Hypothalamus (tissue), 51 donors: ENCODE results near the gene CABP4.
"Not testable (repeated sequence)": the region's sequence is repeated elsewhere in the genome, so short reads cannot be mapped to it uniquely, and the experiment has no call there.

Experiments used
- DNase-seq, 51 donors: peaks; one replicate each; lab custom pipeline; 2025; lab: John Stamatoyannopoulos, UW

The CABP4 gene

DNA sequence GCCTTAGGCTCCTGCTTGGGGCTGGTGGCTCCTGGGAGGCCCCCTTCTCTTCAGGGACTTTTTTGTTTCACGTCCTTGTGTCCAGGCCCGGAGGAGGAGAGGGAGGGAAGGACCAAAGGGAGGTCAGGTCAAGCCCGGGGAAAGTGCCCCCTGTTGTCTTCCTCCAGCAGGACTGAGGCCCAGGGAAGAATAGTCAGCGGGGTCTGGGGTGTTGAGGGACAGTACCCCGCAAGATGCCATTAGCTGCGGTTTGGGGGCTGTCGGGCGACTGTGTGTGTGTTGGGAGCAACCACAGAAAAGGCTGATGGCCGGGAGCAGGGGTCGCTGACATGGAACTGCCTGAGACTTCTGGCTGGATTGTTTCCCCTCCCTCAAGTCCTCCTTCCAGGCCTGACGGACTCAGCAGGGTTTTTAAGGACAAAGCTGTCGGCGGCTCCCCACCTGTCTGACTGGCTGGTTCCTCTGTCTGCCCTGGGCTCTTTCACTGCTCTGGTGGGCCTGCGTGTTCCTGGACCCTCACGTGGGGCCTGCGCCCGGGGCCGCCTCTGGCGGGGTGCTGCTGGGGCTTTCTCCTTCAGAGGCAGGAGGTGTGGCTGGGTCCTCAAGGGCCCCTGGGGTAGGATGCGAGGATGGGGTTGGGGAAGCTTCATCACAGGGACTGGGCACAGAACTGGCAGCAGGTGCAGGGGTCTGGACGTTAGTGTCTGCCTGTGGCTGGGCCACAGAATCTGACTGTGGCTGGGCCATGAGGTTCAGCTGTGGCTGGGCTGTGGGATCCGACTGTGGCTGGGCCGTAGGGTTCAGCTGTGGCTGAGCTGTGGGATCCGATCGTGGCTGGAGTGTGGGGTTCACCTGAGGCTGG is 4.1 kb upstream of the CABP4 start:
- no peak for DNase-seq

DNA sequence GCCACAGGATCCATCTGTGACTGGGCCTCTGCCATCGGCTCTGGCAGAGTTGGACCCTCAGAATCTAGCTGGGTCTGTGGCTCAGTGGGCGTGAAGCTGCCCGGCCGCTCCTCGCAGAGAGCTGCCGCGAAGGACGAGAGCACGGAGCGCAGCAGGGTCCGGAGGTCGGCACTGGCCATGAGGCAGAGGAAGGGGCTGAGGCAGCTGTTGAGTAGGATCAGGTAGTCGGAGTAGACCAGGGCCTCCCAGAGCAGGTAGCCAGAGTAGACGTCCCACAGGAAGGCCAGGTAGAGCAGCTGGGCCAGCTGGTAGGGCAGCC is 3.5 kb upstream of the CABP4 start:
- DNase-seq, result no peak

DNA sequence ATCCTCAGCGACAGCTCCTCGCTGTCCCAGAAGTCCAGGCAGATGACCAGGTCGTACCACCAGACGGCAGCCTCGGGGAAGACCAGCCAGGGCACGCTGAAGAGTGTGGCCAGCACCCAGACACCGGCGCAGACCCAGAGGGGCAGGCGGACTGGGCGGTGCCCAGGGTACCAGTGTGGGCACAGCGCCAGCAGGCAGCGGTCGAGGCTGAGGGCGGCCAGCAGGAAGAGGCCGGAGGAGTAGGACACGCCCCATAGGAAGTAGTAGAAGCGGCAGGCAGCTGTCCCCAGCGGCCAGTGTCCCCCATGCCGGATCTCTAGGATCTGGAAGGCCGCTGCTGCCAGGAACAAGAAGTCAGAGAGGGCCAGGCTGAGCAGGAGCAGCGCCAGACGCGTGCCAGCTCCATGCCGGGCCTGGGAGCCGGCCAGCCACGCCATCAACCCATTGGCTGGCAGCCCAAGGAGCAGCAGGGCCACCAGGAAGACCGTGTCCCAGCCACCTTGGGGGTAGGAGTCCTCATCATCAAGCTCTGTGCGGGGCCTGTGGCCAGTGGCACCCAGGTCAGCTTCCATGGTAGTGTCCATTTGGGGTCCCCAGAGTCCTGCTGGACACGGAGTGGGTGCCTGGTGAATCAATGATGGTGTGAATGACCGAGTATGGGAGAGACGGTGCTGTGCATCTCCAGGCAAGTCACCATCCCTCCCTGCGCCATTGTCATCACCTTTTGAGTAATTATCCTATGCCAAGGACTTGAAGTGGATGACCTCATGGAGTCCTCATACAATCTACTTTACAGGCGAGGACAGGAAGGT is 2.8 kb upstream of the CABP4 start, which contains the start of gene GPR152:
Gene GPR152, minus strand, starts transcription at position 589 of the 812 bp plus-strand sequence. Its CDS starts 5 bp downstream, at position 584.
- peak in 9 of 51 donors; percentile 11 to 31 (median 22) for DNase-seq

DNA sequence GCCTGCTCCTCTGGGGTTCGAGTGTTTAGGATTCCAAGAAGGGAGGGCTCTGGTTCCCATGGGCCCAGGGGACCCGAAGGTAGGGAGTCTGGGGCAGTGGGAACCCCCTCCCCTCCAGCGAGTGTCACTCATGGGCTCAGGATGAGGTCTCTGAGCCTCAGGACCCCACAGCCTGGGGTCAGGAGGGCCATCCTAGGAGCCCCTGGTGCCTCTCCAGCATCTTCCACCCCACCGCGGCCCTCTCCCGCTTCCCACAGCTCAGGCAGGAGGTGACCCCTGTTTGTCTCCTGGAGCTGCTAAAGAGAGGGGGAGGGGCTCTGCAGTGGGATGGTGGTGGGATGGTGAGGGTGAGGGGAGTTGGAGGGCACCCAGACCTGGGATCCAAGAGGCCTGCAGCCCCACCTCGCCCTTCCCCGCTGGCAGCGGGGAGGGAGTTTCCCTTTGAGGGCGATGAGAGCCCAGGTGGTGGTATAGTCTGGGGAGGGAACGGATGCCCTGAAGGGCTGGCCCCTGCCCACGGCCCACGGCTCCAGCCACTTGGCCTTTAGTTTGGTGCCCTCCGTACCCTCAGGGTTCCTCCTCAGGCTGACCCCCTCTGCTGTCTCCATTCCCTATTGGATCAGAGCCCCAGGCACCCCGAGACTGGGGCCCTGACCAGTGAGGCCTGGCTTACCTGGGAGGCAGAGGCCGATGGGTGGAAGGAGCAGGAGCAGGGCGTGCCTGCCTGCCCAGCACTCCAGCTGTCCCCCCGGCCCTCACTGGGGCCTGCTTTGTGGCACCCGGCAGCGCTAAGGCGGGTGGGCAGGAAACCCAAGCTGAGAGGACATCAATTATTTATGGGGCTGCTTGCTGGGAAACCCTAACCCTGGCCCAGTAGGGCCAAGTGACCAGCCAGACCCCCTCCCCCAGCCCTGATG is 1.1 kb upstream of the CABP4 start:
- DNase-seq, result no peak

DNA sequence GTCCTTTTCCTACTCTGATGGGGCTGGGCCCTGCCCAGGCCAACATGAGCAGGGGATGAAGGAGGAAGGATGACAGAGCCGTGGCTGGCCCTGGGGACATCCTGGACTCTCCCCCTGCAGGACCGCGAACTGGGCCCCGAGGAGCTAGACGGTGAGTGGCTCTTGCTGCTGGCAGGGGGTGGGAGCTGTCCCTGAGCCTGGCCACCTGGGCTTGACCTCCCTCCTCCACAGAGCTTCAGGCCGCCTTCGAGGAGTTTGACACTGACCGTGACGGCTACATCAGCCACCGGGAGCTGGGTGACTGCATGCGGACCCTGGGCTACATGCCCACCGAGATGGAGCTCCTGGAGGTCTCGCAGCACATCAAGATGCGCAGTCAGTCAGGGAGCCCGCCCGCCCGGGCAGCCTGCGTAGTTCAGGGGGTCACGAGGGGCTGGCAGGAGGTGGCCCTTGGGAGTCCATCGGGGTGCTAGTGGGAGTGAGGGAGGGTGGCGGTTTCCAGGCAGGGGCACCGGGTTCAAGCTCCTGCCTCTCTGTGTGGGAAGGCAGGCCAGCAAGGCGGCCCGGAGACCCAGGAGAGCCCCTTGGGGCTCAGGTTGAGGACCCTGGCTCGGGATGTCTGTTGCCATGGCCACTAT is 1.0 kb downstream of the CABP4 start:
- DNase-seq, result no peak

DNA sequence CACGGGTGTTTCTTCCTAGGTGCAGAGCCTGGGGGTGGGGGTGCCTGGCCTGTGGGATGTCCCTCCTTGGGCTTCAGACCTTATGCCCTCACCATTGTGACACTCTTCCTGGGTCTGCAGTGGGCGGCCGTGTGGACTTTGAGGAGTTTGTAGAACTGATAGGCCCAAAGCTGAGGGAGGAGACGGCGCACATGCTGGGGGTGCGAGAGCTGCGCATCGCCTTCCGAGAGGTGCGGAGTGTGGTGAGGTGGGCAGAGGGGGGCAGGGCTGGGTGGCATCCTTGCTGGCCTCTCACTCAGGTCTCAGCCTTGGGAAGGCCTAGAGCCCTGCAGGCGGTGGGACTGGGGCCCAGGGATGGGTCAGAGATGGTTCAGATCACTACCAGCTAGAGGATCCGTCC is 2.3 kb downstream of the CABP4 start:
- DNase-seq, result no peak

DNA sequence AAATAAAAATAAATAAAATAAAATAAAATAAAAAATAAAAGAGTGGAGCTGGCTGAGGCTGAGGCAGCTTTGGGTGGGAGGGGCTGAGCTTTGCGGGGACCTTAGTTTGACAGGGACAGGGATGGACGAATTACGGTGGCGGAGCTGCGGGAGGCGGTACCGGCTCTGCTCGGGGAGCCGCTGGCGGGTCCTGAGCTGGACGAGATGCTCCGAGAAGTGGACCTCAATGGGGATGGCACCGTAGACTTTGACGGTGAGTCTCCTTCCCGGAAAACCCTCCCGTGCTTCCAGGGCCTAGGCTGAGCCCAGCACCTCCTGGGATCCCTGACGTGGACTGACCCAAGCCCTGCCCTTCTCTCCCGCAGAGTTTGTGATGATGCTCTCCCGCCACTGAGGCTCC is 3.1 kb downstream of the CABP4 start:
- DNase-seq, result no peak

DNA sequence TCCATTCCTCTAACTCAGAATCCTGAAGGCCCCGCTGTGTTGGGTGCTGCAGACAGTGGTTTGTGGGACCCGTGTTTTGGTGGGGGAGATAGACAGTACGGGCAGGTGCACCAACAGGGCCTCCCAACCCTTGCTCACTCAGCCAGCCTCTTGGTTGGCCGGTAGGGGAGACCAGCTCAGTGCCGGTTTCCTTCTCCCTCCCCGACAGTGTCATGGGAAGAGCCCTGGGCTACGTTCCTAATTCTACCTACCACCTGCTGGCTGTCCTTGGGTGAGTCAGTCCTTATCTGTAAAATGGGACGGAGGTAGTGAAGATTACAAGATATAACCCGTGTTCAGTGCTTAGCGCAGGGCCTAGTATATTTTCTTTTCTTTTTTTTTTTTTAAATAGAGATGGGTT is 8.0 kb downstream of the CABP4 start:
- DNase-seq, result no peak

DNA sequence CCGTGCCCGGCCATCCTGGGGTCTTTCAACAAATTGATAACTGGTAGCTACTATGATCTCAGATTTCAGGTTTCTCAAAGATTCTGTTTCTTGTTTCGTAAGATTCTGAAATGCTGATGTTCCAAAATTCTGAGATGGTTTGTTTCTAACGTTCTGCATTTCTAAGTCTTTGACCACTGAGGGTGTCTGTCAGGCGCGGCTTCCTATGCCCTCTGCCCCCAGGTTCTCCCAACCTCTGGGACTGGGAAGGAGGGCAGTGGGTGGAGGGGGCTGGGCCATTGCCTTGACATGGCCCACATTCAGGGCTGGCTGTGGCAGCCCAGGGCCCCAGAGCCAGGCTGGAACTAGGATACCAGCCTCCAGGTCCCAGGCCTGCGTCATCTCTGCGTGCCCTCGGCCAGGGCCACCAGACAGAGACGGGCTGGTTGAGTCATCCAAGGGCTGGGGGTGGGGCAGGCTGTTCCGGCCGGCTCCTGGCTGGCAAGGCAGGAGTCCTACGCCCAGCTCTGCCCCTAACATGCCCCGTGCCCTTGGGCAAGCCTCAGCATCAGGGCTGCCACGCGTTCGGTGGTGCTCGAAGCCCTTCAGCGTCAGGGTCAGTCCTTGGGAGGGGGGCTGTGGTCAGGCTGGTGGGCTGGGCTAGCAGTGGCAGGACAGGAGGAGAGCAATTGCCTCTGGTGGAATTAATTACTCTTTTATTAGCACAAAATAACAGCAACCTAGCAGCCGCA is 8.7 kb downstream of the CABP4 start:
- DNase-seq, result peak in 19 of 51 donors; percentile 7 to 73 (median 48)

DNA sequence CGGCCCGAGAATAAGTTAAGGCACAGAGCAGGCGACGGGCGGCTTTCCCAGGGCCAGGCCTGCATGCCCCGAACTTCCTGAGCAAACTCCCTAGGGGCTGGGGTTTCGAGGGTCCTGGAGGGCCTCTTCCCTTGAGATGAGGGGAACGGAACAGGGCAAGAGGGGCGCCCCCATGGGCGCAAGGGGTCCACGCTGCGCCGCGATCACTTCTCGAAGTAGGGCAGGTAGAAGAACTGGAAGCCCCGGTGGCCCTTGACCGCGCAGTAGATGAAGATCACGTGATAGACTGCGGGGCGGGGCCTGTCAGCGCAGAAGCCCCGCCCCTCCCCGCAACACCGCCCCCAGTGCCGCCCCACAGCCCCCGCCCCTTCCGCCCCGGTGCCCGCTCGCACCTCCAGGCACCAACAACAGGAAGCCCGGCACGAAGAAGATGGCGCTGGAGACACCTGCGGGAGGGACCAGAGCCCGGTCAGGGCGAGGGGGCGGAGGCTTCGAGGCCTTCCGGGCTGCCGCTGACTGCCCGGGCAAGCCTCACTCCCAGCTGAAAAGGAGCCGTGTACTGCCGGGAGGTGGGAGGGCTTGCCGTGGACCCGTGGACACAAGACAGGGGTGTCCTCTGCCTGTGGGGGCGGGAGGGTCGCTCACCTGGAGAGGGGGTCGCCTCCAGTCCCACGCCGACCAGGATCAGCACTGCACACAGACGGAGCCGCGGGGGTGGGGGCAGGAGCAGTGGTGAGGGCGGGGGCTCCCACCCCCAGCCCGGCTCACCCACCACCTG is 9.4 kb downstream of the CABP4 start:
- DNase-seq, result peak in 47 of 51 donors; percentile 36 to 89 (median 71)

DNA sequence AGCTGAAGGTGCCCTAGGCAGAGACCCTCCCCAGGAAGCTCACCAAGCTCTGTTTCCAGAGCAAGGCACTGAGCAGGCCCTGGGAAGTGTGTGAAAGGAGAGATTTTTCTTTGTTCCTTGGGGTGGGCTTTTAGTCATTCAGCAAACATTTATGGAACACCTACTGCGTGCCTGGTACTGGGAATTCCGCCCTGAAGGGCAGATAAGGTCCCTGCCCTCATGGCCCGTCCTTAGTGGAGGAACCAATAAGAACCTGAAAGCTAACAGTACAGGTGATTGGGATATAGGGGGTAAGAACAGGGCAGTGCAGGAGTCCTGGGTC is 10.0 kb downstream of the CABP4 start:
- DNase-seq, result no peak

DNA sequence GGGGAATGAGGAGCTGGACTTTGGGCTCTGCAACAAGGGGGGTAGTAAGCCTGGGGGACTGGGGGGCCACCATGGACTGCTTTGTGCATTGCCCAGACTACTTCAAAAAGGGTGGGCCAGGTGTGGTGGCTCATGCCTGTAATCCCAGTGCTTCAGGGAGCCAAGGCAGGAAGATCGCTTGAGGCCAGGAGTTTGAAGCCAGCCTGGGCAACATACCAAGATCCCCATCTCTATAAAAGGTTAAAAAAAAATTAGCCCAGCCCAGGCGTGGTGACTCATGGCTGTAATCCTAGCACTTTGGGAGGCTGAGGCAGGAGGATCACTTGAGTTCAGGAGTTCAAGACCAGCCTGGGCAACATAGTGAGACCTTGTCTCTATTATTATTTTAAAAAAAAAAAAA is 10.4 kb downstream of the CABP4 start:
- not testable (repeated sequence) for DNase-seq

DNA sequence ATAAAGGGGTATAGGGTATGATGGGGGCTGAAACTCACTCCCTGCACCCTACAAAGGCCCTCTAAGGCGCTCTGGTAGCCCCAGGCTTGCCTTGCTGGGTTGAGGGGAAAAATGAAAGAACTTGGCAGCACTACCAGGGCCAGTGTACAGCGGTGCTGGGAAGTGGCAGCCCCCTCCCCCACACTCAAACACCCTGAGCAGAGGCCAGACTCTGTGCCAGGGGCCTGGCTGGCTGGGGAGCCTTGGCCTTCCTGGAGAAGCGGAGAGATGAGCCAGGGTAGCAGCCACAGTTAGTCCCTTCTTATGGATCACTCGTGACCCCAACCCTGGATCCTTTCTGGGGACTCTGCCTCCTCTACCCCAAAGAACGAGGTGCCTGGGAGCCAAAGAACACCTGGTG is 11.2 kb downstream of the CABP4 start:
- peak in 16 of 51 donors; percentile 12 to 47 (median 23) for DNase-seq

DNA sequence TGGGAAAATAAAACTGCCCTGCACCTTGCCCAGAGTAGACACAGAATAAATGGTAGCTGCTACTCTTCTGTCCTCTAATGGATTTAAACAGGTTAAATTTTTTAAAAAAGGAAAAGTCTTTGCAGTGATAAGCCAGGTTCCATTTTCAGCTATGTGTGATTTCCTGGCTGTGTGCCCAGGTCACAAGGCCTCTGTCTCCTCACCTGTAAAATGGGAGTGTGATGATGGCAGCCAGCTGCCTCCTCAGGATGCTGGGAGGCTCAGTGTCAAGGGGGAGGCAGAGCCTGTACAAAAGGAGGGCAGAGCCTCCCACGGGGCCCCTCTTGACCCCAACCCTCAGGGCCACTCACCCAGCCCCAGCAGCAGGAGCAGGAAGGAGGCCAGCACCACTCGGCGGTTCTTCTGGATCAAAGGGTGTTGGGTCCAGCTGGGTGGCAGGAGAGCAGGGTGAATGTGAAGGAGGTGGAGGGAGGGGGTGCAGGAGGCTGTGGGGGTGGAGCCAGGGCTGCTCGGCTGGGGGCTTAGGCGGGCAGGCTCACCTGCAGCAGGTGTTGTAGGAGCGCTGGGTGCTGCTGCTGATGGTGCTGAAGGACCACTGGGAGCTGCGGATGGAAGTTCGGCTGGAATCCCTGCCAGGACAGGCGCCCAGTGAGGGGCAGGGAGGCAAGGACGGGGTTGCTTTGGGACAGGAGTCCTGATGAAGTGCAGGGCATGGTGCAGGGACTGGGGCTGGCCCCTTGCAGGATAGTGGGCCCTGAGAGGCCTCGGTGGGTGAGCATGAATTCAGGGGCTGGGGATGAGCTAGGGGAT is 12.0 kb downstream of the CABP4 start:
- DNase-seq, result no peak

DNA sequence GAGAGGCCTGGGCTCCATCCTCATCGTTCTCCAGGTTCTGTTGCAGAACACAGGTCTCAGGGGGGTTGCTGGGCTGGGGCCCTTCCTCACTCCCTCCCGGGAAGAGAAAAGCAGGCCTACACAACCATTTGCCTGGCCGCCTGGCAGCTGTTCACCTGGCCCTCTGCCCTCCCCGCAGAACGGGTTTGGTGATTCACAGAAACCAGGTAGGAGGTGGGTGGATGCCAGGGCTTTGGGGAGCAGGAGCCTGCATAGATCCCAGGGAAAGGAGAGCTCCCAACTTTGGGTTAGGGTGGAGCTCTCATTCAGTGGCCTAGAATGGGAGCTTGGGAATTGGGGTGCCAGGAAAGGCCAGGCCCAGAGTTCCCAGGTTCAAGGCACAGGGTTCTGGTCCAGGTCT is 12.9 kb downstream of the CABP4 start:
- peak in 11 of 51 donors; percentile 6 to 53 (median 29) for DNase-seq

DNA sequence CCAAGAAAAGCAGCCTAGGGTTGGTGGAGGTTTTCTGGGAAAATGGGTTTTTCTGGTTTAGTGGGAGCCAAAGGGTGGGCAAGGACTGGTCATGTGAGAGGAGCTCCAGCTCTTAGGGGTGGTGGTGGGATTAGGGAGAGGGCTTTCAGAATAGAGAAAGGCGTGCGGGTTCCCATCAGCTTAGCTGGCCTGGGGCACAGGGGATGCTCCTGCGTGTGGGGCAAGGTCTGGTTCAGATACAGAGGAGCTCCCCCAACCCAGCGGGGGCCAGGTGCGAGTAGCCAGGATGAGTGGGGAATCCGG is 13.3 kb downstream of the CABP4 start:
- DNase-seq, result peak in 2 of 51 donors; percentile 22 to 63

DNA sequence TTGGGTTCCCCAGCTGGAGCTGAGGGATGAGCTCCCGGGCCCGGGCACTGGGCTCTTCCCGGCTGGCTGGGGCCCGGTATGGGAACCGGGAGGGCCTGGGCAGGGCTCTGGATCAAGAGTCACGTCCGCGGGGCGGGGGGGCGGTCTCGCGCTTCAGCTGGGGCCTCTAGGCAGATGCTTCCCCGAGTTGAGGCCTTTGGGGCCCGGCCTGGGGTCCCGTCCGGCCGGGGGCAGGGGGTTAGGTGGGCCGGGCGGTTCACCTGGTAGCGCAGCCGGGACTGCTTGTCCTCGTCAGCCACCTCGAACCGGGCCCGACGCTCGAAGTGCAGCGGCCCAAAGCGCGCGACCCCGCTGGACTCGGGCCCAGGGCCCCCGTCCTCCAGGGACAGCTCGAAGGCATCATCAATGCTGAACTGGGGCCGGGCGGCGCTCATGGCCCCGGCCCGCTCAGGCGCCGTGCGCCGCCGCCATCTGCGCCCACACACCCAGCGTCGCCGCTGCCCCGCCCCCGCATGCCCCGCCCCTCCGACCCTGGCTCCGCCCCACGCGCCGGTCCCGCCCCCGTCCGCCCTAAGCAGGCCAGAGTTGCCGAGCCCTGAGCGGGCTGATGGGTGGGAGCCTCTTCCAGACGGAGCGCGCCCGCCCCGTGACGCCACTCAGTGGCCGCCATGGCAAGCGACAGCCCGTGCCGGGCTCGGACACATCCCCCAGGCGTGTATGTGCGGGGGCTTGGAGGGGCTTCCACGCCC is 13.8 kb downstream of the CABP4 start, which contains the start of gene TMEM134:
Gene TMEM134, minus strand, starts transcription at position 493 of the 749 bp plus-strand sequence. Its CDS starts 59 bp downstream, at position 434.
- DNase-seq, result peak; percentile 36 to 96 (median 90)
